Urinary bladder (tissue), 4 donors: ENCODE measurements around the gene ALG9. TPM values are rescaled to one million over a fixed set of nuclear protein-coding genes. Genes with fewer than 3 reads are reported as not detected.

Source experiments
- DNase-seq: peaks from one replicate; pipeline ENCODE4 v3.0.0-alpha.2; 2015; ENCODE audit errors: extremely low spot score
- H3K27ac ChIP-seq: one replicate; pipeline ENCODE4 v1.5.1; 2013; ENCODE audit warnings: low read depth, mild to moderate bottlenecking, moderate library complexity
- H3K36me3 ChIP-seq: one replicate; pipeline ENCODE4 v1.6.1; 2013; ENCODE audit warnings: mild to moderate bottlenecking, moderate library complexity; ENCODE audit not compliant: insufficient read depth
- H3K4me1 ChIP-seq: one replicate; pipeline ENCODE4 v1.6.1; 2013; ENCODE audit warnings: mild to moderate bottlenecking, moderate library complexity; ENCODE audit not compliant: insufficient read depth
- H3K4me3 ChIP-seq: one replicate; pipeline ENCODE4 v1.5.1; 2013; ENCODE audit warnings: low read depth, low read length
- WGBS: extraction: QIAGEN DNeasy Blood & Tissue Kit; methylation state at CpG from one replicate; pipeline ENCODE4 v1.1.7; 2013; 5-methylcytosine and 5-hydroxymethylcytosine counted together
- polyA plus RNA-seq: library from polyadenylated mRNA; stranded (reverse); fragments of 200-250 nt; gene quantifications from one replicate; pipeline ENCODE4 v1.2.3, GENCODE V29; 2013
- total RNA-seq: library from RNA; depleted of rRNA; stranded (reverse); fragments of >200 nt; gene quantifications from one replicate; pipeline ENCODE4 v1.2.3, GENCODE V29; 2014
- donor health status: healthy with polysubstance abuse.
- donor health status: healthy.

Gene ALG9
- total and polyA plus RNA-seq, 2 donors: 21.3 to 57.7 TPM

- H3K36me3 ChIP-seq: peaks cover 2% of the 10 kb centered on the region
- H3K27ac ChIP-seq: no peak overlapping the region
- H3K4me3 ChIP-seq: peak overlapping the region; percentile 93
- DNase-seq: no peak
- H3K4me1 ChIP-seq: peaks cover 2% of the 10 kb centered on the region
These were observed 877 bp downstream of the ALG9 start for GRCh38 chr11:111870522-111870885.

- no peak for DNase-seq
- peaks cover 2% of the 10 kb centered on the region for H3K4me1 ChIP-seq
- H3K27ac ChIP-seq: no peak overlapping the region
- WGBS: 94% methylated on average over 1 of the region's 1 CpG
- peaks cover 2% of the 10 kb centered on the region for H3K36me3 ChIP-seq
- peak overlapping the region; percentile 93 for H3K4me3 ChIP-seq
These were observed 1.3 kb downstream of the ALG9 start for GRCh38 chr11:111870113-111870512.

- no peaks in the 10 kb centered on the region for H3K4me1 ChIP-seq
- no peak for DNase-seq
- H3K36me3 ChIP-seq: no peaks in the 10 kb centered on the region
- no peak overlapping the region for H3K4me3 ChIP-seq
- WGBS: 94% methylated on average over 3 of the region's 3 CpGs
- no peak overlapping the region for H3K27ac ChIP-seq
These were observed 11.1 kb downstream of the ALG9 start for GRCh38 chr11:111860257-111860656.

GRCh38 chr11:111855506-111855905 is 15.9 kb downstream of the ALG9 start:
- Histone ChIP-seq H3K4me1 (no peaks in the 10 kb centered on the region), H3K27ac (no peak overlapping the region), H3K4me3 (no peak overlapping the region), H3K36me3 (no peaks in the 10 kb centered on the region)
- no peak for DNase-seq

GRCh38 chr11:111852103-111852502 is 19.3 kb downstream of the ALG9 start:
- no peaks in the 10 kb centered on the region for H3K4me1 ChIP-seq
- 80% methylated on average over 2 of the region's 2 CpGs for WGBS
- no peak for DNase-seq
- H3K4me3 ChIP-seq: no peak overlapping the region
- H3K36me3 ChIP-seq: no peaks in the 10 kb centered on the region
- H3K27ac ChIP-seq: no peak overlapping the region

- H3K36me3 ChIP-seq: no peaks in the 10 kb centered on the region
- DNase-seq: no peak
- H3K4me1 ChIP-seq: no peaks in the 10 kb centered on the region
- H3K27ac ChIP-seq: no peak overlapping the region
- no peak overlapping the region for H3K4me3 ChIP-seq
These were observed 19.7 kb downstream of the ALG9 start for GRCh38 chr11:111851636-111852035.

GRCh38 chr11:111851067-111851466 is 20.3 kb downstream of the ALG9 start:
- 91% methylated on average over 8 of the region's 8 CpGs for WGBS
- Histone ChIP-seq H3K4me1 (no peaks in the 10 kb centered on the region), H3K4me3 (no peak overlapping the region), H3K36me3 (no peaks in the 10 kb centered on the region), H3K27ac (no peak overlapping the region)
- DNase-seq: no peak

- no peak for DNase-seq
- Histone ChIP-seq H3K27ac (no peak overlapping the region), H3K4me1 (no peaks in the 10 kb centered on the region), H3K4me3 (no peak overlapping the region), H3K36me3 (no peaks in the 10 kb centered on the region)
- WGBS: 96% methylated on average over 3 of the region's 3 CpGs
These were observed 21.8 kb downstream of the ALG9 start for GRCh38 chr11:111849631-111850030.

- Histone ChIP-seq H3K4me3 (no peak overlapping the region), H3K27ac (peak overlapping the region; percentile 23), H3K36me3 (no peaks in the 10 kb centered on the region), H3K4me1 (no peaks in the 10 kb centered on the region)
- DNase-seq: no peak
- 19% methylated on average over 1 of the region's 1 CpG for WGBS
These were observed 24.7 kb downstream of the ALG9 start for GRCh38 chr11:111846636-111847035.

GRCh38 chr11:111846063-111846462 is 25.3 kb downstream of the ALG9 start:
- Histone ChIP-seq H3K4me3 (no peak overlapping the region), H3K4me1 (no peaks in the 10 kb centered on the region), H3K36me3 (no peaks in the 10 kb centered on the region), H3K27ac (no peak overlapping the region)
- no peak for DNase-seq
- 86% methylated on average over 2 of the region's 2 CpGs for WGBS

- H3K4me3 ChIP-seq: no peak overlapping the region
- DNase-seq: no peak
- H3K27ac ChIP-seq: no peak overlapping the region
- no peaks in the 10 kb centered on the region for H3K4me1 ChIP-seq
- no peaks in the 10 kb centered on the region for H3K36me3 ChIP-seq
- 86% methylated on average over 7 of the region's 7 CpGs for WGBS
These were observed 25.9 kb downstream of the ALG9 start for GRCh38 chr11:111845276-111846028.

GRCh38 chr11:111843661-111844060 is 27.7 kb downstream of the ALG9 start:
- no peak overlapping the region for H3K27ac ChIP-seq
- H3K4me1 ChIP-seq: no peaks in the 10 kb centered on the region
- H3K36me3 ChIP-seq: no peaks in the 10 kb centered on the region
- no peak overlapping the region for H3K4me3 ChIP-seq
- 87% methylated on average over 5 of the region's 5 CpGs for WGBS
- DNase-seq: no peak

GRCh38 chr11:111841370-111842053 is 29.9 kb downstream of the ALG9 start:
- H3K27ac ChIP-seq: no peak overlapping the region
- peak; percentile 60 for DNase-seq
- peaks cover 3% of the 10 kb centered on the region for H3K36me3 ChIP-seq
- WGBS: 24% methylated on average over 10 of the region's 10 CpGs
- H3K4me1 ChIP-seq: no peaks in the 10 kb centered on the region
- no peak overlapping the region for H3K4me3 ChIP-seq

GRCh38 chr11:111840143-111840542 is 31.2 kb downstream of the ALG9 start:
- DNase-seq: no peak
- WGBS: 84% methylated on average over 1 of the region's 1 CpG
- no peak overlapping the region for H3K27ac ChIP-seq

More at GRCh38 chr11:111840143-111840542, 31.2 kb downstream of the ALG9 start:
- Histone ChIP-seq H3K4me3 (no peak overlapping the region), H3K4me1 (no peaks in the 10 kb centered on the region), H3K36me3 (peaks cover 3% of the 10 kb centered on the region)
